Measurements from ENCODE around the gene ANGPTL1.

Gene ANGPTL1, protein sequence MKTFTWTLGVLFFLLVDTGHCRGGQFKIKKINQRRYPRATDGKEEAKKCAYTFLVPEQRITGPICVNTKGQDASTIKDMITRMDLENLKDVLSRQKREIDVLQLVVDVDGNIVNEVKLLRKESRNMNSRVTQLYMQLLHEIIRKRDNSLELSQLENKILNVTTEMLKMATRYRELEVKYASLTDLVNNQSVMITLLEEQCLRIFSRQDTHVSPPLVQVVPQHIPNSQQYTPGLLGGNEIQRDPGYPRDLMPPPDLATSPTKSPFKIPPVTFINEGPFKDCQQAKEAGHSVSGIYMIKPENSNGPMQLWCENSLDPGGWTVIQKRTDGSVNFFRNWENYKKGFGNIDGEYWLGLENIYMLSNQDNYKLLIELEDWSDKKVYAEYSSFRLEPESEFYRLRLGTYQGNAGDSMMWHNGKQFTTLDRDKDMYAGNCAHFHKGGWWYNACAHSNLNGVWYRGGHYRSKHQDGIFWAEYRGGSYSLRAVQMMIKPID

DNA sequence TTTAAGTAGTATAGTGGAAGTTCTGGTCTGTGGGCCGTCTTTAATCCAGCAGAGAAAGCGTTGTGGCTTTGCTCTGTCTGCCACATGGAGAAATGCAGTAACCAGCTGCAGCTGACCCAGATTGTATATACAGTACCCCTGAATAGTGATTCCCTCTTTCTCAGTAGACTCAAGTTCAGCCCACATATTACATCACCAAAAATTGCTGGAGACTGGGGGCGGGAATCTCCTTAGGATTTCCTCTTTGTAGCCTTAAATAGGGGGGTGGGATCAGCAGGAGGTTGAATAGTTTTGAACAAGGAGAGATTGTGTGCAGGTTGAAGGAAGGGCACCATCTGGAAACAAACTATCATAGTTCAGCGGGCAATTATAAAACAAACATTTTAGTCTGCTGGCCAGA, at the start of gene ANGPTL1:
ANGPTL1 (minus strand) TSS at position 134 of the 400 bp plus-strand sequence. CDS start 5,301 bp downstream, outside the sequence.
- TF ChIP-seq POLR2A (IDR thresholded peaks at IDR 0.05; ENCODE audit: extremely low read depth, insufficient read length), result no peak
- TF ChIP-seq, protein P1, sequence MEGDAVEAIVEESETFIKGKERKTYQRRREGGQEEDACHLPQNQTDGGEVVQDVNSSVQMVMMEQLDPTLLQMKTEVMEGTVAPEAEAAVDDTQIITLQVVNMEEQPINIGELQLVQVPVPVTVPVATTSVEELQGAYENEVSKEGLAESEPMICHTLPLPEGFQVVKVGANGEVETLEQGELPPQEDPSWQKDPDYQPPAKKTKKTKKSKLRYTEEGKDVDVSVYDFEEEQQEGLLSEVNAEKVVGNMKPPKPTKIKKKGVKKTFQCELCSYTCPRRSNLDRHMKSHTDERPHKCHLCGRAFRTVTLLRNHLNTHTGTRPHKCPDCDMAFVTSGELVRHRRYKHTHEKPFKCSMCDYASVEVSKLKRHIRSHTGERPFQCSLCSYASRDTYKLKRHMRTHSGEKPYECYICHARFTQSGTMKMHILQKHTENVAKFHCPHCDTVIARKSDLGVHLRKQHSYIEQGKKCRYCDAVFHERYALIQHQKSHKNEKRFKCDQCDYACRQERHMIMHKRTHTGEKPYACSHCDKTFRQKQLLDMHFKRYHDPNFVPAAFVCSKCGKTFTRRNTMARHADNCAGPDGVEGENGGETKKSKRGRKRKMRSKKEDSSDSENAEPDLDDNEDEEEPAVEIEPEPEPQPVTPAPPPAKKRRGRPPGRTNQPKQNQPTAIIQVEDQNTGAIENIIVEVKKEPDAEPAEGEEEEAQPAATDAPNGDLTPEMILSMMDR (IDR thresholded peaks at IDR 0.05; ENCODE audit: low read depth, low read length), result no peak
- no peak for TF ChIP-seq MYC (IDR thresholded peaks at IDR 0.05; ENCODE audit: low read depth, low read length)
- TF ChIP-seq, protein P2, sequence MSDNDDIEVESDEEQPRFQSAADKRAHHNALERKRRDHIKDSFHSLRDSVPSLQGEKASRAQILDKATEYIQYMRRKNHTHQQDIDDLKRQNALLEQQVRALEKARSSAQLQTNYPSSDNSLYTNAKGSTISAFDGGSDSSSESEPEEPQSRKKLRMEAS (IDR thresholded peaks at IDR 0.05; ENCODE audit: low read depth, low read length), result no peak
- no peak within 1 kb of the TSS for H3K4me3 ChIP-seq (ENCODE audit: low read depth, low read length)
- peak; percentile 22 for DNase-seq (ENCODE audit: low read depth)

DNA sequence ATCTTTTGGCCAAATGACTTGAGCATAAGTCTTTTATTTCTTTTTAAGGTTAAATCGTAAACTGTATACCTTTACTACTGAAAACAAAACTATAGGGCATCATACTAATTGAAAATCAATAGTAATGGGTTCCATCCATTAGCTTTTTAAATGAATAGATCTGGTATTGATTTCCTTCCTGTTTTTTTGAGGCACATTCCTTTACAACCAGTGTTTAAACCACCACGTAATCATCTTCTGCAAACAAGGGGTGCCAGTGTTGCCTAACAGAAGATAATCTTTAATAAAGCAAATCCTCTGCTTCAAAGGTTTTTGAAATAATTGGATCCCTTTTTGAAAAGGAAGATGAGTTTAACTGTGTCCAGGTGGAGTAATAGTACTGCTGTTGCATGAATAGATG, 48.7 kb upstream of the ANGPTL1 start:
- TF ChIP-seq, protein P1 (IDR thresholded peaks at IDR 0.05; ENCODE audit: low read depth, low read length), result no peak
- TF ChIP-seq MYC (IDR thresholded peaks at IDR 0.05; ENCODE audit: low read depth, low read length) (no peak), POLR2A (IDR thresholded peaks at IDR 0.05; ENCODE audit: extremely low read depth, insufficient read length) (no peak)
- TF ChIP-seq, protein P2 (IDR thresholded peaks at IDR 0.05; ENCODE audit: low read depth, low read length), result no peak
- no peak overlapping the region for H3K4me3 ChIP-seq (ENCODE audit: low read depth, low read length)
- no peak for DNase-seq (ENCODE audit: low read depth)

DNA sequence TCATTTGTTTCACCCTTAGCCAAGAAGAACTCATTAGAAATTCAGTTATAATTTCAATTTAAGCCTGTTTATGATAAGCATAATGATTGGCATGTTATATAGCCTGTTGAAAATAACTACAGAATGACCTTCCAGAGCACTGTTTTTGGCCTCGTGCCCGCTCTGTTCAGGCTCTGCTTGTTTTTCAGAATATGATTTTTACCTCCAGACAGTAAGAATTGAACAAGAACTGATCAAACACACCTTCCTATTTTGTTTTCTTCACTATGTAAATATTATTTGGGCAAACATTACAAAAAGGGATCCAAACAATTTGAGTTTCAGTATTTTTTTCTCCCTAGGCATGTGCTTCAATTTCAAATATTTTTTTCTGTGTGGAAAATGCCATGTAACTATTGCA, 48.1 kb upstream of the ANGPTL1 start:
- no peak overlapping the region for H3K4me3 ChIP-seq (ENCODE audit: low read depth, low read length)
- DNase-seq (ENCODE audit: low read depth), result no peak
- TF ChIP-seq MYC (IDR thresholded peaks at IDR 0.05; ENCODE audit: low read depth, low read length) (no peak), POLR2A (IDR thresholded peaks at IDR 0.05; ENCODE audit: extremely low read depth, insufficient read length) (no peak)

DNA sequence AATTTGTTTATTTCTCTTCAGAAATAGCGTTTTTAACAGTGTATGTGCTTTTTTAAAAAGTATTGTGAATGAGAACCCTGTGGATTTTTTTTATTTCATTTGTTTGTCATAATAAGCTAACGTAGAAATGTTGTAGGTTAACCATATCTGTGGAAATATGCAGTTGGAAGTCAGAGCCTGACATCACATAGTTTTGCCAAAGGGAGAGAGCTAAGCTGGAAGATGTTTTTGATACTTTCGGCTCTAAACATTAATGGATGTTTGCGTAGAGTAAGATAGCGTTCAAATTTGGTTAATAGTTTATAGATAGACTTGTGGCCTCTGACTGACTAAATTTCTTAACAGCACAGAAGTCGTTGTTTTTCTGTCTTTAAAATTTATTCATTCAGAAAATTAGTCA, 47.4 kb upstream of the ANGPTL1 start:
- TF ChIP-seq, protein P2 (IDR thresholded peaks at IDR 0.05; ENCODE audit: low read depth, low read length), result no peak
- TF ChIP-seq, protein P1 (IDR thresholded peaks at IDR 0.05; ENCODE audit: low read depth, low read length), result no peak
- TF ChIP-seq MYC (IDR thresholded peaks at IDR 0.05; ENCODE audit: low read depth, low read length) (no peak), POLR2A (IDR thresholded peaks at IDR 0.05; ENCODE audit: extremely low read depth, insufficient read length) (no peak)
- DNase-seq (ENCODE audit: low read depth), result no peak
- no peak overlapping the region for H3K4me3 ChIP-seq (ENCODE audit: low read depth, low read length)

DNA sequence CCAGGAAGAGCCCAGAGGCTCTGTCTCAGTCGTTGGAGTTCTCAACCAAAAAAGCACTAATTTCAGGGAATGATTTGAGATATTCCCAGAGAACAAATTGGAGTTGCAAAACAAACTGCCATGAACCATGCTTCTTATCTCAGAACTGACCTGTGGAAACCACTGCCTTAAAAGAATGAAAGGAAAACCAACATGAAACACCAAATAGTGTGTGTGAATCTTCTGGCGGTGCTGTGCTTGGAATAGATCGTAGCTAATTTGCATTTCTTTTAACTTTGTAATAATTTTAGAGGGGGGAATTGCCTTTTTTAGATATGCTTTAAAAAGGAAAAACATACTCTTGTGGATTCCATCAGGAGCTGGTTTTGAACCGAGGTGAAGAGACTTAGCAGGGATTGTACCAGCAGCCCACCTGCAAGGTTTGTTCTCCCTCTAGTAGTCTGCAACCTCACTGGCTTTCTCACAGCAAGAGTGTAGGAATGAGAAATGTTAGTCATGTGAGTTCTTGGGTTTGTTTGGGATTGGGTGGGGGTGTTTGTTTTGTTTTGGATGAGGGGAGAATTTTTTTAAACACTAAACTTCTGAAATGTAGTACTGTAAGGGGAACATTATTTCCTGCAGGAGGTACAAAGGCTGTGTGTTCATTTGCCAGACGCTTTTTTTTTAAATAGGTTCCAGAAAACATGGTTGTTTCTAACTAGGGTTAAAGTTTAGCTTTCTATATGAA, 45.7 kb upstream of the ANGPTL1 start:
- DNase-seq (ENCODE audit: low read depth), result no peak
- no peak for TF ChIP-seq POLR2A (IDR thresholded peaks at IDR 0.05; ENCODE audit: extremely low read depth, insufficient read length)
- TF ChIP-seq, protein P1 (IDR thresholded peaks at IDR 0.05; ENCODE audit: low read depth, low read length), result no peak
- no peak for TF ChIP-seq MYC (IDR thresholded peaks at IDR 0.05; ENCODE audit: low read depth, low read length)
- TF ChIP-seq, protein P2 (IDR thresholded peaks at IDR 0.05; ENCODE audit: low read depth, low read length), result no peak
- no peak overlapping the region for H3K4me3 ChIP-seq (ENCODE audit: low read depth, low read length)

DNA sequence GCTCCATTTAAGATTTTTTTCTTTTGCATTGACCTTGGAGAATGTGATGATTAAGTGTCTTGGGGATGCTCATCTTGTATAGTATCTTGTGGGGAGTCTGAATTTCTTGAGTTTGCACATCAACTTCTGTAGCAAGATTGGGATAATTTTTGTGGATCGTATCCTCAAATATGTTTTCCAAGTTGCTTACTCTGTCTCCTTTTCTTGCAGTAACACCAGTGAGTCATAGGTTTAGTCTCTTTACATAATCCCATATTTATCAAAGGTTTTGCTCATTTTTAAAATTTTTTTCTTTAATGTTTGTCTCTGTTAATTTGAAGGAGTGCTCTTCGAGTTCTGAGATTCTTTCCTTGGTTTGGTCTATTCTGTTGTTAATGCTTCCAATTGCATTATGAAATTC, 41.7 kb upstream of the ANGPTL1 start:
- TF ChIP-seq, protein P1 (IDR thresholded peaks at IDR 0.05; ENCODE audit: low read depth, low read length), result no peak
- TF ChIP-seq, protein P2 (IDR thresholded peaks at IDR 0.05; ENCODE audit: low read depth, low read length), result no peak
- TF ChIP-seq POLR2A (IDR thresholded peaks at IDR 0.05; ENCODE audit: extremely low read depth, insufficient read length) (no peak), MYC (IDR thresholded peaks at IDR 0.05; ENCODE audit: low read depth, low read length) (no peak)
- H3K4me3 ChIP-seq (ENCODE audit: low read depth, low read length), result no peak overlapping the region
- no peak for DNase-seq (ENCODE audit: low read depth)
